SK-N-MC (cell line): ENCODE results near the gene ERCC3.
"Not testable (repeated sequence)": the region's sequence is repeated elsewhere in the genome, so short reads cannot be mapped to it uniquely, and the experiment has no call there.

Experiments
- EZH2 ChIP-seq: fragments of 200-600 bp; sonication (generic); IDR thresholded peaks from one replicate; pipeline ENCODE4 v1.6.1; 2017; ENCODE audit warnings: antibody characterized with exemption
- FOXP2 ChIP-seq: optimal IDR thresholded peaks from 2 replicates; pipeline ENCODE3; 2011; ENCODE audit warnings: mild to moderate bottlenecking, moderate library complexity; ENCODE audit not compliant: insufficient read depth; ENCODE audit errors: extremely low read length, control extremely low read depth
- POLR2AphosphoS5 ChIP-seq: IDR thresholded peaks from 2 replicates; pipeline ENCODE4 v1.6.1; 2012; ENCODE audit warnings: mild to moderate bottlenecking, low read depth, low read length, borderline replicate concordance

GRCh38 chr2:127224135-127224534 is 69.8 kb downstream of the ERCC3 start:
- not testable (repeated sequence) for TF ChIP-seq EZH2, POLR2AphosphoS5, FOXP2
